K562 (cell line): ENCODE data around the gene HTR2B. TPM values are rescaled to one million over a fixed set of nuclear protein-coding genes. Genes with fewer than 3 reads are reported as not detected.
A peak's percentile ranks its signal among the peaks of the same experiment; 100 is the strongest.

Source experiments
- ATAC-seq: fragments of 200-7000 bp; cut with Tn5 transposase; 3 replicates; pipeline ENCODE4 v1.9.1; 2020; ENCODE audit warnings: moderate library complexity
- BruUV-seq: library from RNA; stranded (reverse); fragments of 400-500 nt; replicated peaks from 2 replicates; lab custom pipeline; 2021; lab: Mats Ljungman, UMichigan
- CTCF ChIA-PET: fragments of 300-600 bp; formaldehyde crosslinking; extraction: SDS; loops from one replicate; lab custom pipeline; 2021; ENCODE audit warnings: low intra/inter-chr PET ratio; lab: Yijun Ruan, JAX
- POLR2A ChIA-PET: fragments of 300-600, 350-650 bp; sonication (Branson Sonifier 250); formaldehyde crosslinking; extraction: SDS; loops from one replicate; lab custom pipeline; 2021; ENCODE audit warnings: antibody characterized with exemption, inconsistent platforms; lab: Yijun Ruan, JAX
- DNase-seq, 4 experiments: peaks; one replicate each; pipeline versions ENCODE4 v3.0.0 to v3.0.0-alpha.2; 2011 to 2018; ENCODE audit warnings: low spot score in 3 of 4, mixed read lengths in 3 of 4; ENCODE audit errors: extremely low read depth in 1 of 4
- FAIRE-seq: peaks from 2 replicates; lab custom pipeline; 2011; peaks lifted over from hg19 to GRCh38; lab: Jason Lieb, UNC
- H2AFZ ChIP-seq: 2 replicates; pipeline ENCODE4 v1.6.0; 2011; ENCODE audit warnings: low read depth, low read length, control low read depth, inconsistent platforms
- H3K27ac ChIP-seq: fragments of 200-600 bp; 3 replicates; pipeline ENCODE4 v1.8.0; 2011; ENCODE audit warnings: low read depth, mild to moderate bottlenecking, control low read depth, inconsistent platforms, low read length, moderate library complexity, mixed read lengths; ENCODE audit errors: extremely low read depth
- H3K27me3 ChIP-seq, 2 experiments: fragments of 300-600 bp in 1 of 2; 2 replicates in 1 of 2; 3 replicates in 1 of 2; pipeline versions ENCODE4 v1.6.0 to v1.8.0; 2011; ENCODE audit warnings: inconsistent platforms in 2 of 2, low read length in 2 of 2, mild to moderate bottlenecking in 1 of 2, mixed read lengths in 1 of 2, moderate library complexity in 1 of 2; ENCODE audit not compliant: control insufficient read depth in 2 of 2, insufficient read depth in 2 of 2
- H3K36me3 ChIP-seq: fragments of 300-600 bp; 3 replicates; pipeline ENCODE4 v1.8.0; 2011; ENCODE audit warnings: mild to moderate bottlenecking, low read length, inconsistent platforms; ENCODE audit not compliant: control insufficient read depth, insufficient read depth
- H3K4me1 ChIP-seq, 2 experiments: fragments of 200-600 bp in 1 of 2; replicated peaks in 1 of 2; 2 replicates in 1 of 2; 3 replicates in 1 of 2; pipeline versions ENCODE4 v1.5.1 to v1.8.0; 2011; ENCODE audit warnings: inconsistent platforms in 2 of 2, low read length in 2 of 2, mild to moderate bottlenecking in 1 of 2, mixed read lengths in 1 of 2, moderate library complexity in 1 of 2; ENCODE audit not compliant: control insufficient read depth in 2 of 2, insufficient read depth in 2 of 2
- H3K4me2 ChIP-seq: 2 replicates; pipeline ENCODE4 v1.6.1; 2011; ENCODE audit warnings: low read length, control low read depth, inconsistent platforms, mixed read lengths; ENCODE audit not compliant: insufficient read depth
- H3K4me3 ChIP-seq: fragments of 200-600 bp; sonication (generic), shearing (Covaris generic); 2 replicates; pipeline ENCODE4 v1.5.1; 2016; ENCODE audit warnings: control low read depth, inconsistent platforms
- H3K79me2 ChIP-seq: fragments of 200-600 bp; 3 replicates; pipeline ENCODE4 v1.8.0; 2011; ENCODE audit warnings: low read length, inconsistent platforms; ENCODE audit not compliant: control insufficient read depth, insufficient read depth
- H3K9ac ChIP-seq, 2 experiments: 2 replicates each; pipeline versions ENCODE4 v1.6.0 to v1.6.1; 2011; ENCODE audit warnings: low read depth in 2 of 2, low read length in 2 of 2, control low read depth in 1 of 2, inconsistent platforms in 1 of 2, mild to moderate bottlenecking in 1 of 2, mixed read lengths in 1 of 2; ENCODE audit not compliant: insufficient read depth in 1 of 2
- H3K9me1 ChIP-seq: one replicate; pipeline ENCODE4 v1.6.0; 2011; ENCODE audit warnings: inconsistent platforms, mild to moderate bottlenecking, low read length, moderate library complexity; ENCODE audit not compliant: control insufficient read depth, insufficient read depth
- H3K9me3 ChIP-seq: replicated peaks from 2 replicates; pipeline ENCODE4 v1.5.1; 2011; ENCODE audit warnings: low read depth, low read length, inconsistent platforms; ENCODE audit not compliant: control insufficient read depth, insufficient read depth
- H4K20me1 ChIP-seq: replicated peaks from 2 replicates; pipeline ENCODE4 v1.6.1; 2011; ENCODE audit warnings: low read length, inconsistent platforms, mixed read lengths; ENCODE audit not compliant: control insufficient read depth, insufficient read depth
- FOXA3 ChIP-seq, 2 experiments: fragments of 450-650 bp in 1 of 2; sonication (generic) in 1 of 2; formaldehyde crosslinking; IDR thresholded peaks in 1 of 2; conservative IDR thresholded peaks in 1 of 2; 2 replicates each; pipeline versions ENCODE4 v1.4.0 to v1.8.0; 2020 to 2022; ENCODE audit warnings: mild to moderate bottlenecking in 2 of 2, missing genetic modification reagents in 1 of 2
- TARDBP ChIP-seq: fragments of 450-650 bp; IDR thresholded peaks from 2 replicates; pipeline ENCODE4 v1.6.1; 2016
- WGBS: fragments of 100-300 bp; shearing (Covaris generic); methylation state at CpG from one replicate; pipeline ENCODE4 v1.1.6; 2016; ENCODE audit warnings: low coverage, mixed read lengths; ENCODE audit not compliant: insufficient coverage; ENCODE audit errors: missing lambda C conversion rate; 5-methylcytosine and 5-hydroxymethylcytosine counted together
- in situ Hi-C: fragments of 300-500 bp; cut with MboI; formaldehyde crosslinking; loops from 4 replicates; pipeline ENCODE4 v1.15.0; 2018; ENCODE audit warnings: inconsistent platforms, mixed read lengths
- intact Hi-C: fragments of 100-400 bp; cut with micrococcal nuclease; formaldehyde crosslinking; loops from 2 replicates; pipeline ENCODE4 v1.14.2; 2022
- polyA plus RNA-seq, 8 experiments: library from polyadenylated mRNA; depleted of rRNA in 4 of 8; stranded (reverse) in 5 of 8; unstranded in 3 of 8; fragments of >200 nt; fragmentation: Nextera tagmentation in 2 of 8; fragmentation: Illumina TruSeq in 1 of 8; extraction: Ambion mirVana in 2 of 8; extraction: Trizol in 1 of 8; gene quantifications; 2 replicates each; pipeline versions ENCODE4 v1.2.1 to v1.2.3, GENCODE V29; 2011 to 2014; ENCODE audit warnings: inconsistent platforms in 1 of 8, missing spikeins in 1 of 8
- small RNA-seq: library from RNA; depleted of rRNA; stranded (forward); fragments of <200 nt; gene quantifications from one replicate; pipeline ENCODE3, GENCODE V24; 2014
- total RNA-seq, 7 experiments: library from RNA; depleted of rRNA in 6 of 7; stranded (reverse); fragments of >200 nt in 6 of 7; fragmentation: Illumina TruSeq in 2 of 7; extraction: Trizol in 2 of 7; gene quantifications; 2 replicates each; pipeline versions ENCODE4 v1.2.1 to v1.2.3, GENCODE V29; 2011 to 2021; ENCODE audit warnings: low replicate concordance in 1 of 7
- TF ChIP-seq, protein P1 (sequence below): sonication (generic); formaldehyde crosslinking; IDR thresholded peaks from 2 replicates; pipeline ENCODE4 v1.8.0; 2022; ENCODE audit warnings: mild to moderate bottlenecking, missing genetic modification reagents

The HTR2B gene
- total and polyA plus RNA-seq, 9 of the 15 experiments (the other 6 are each of a cell fraction or from before 2014, with no cell fraction given) = not detected

GRCh38 chr2:231058761-231059550 is 65.9 kb downstream of the HTR2B start:
- no peak overlapping the region for H3K27ac ChIP-seq
- peak overlapping the region; percentile 39 for H3K4me2 ChIP-seq
- intact Hi-C loops (loop anchor here (10.0 kb wide), 1 partner anchor 154 kb away; no protein-coding TSS in a partner anchor), in situ Hi-C loops (no loop called here)
- H3K4me3 ChIP-seq = peak overlapping the region; percentile 90; the same call in 1 of the 2 replicates
- no peak for DNase-seq
- H3K9ac ChIP-seq = peak overlapping the region in 1 of 2 experiments; percentile 96; a peak in 1 of 4 replicates
- no peak for ATAC-seq
- no peaks in the 10 kb centered on the region for H3K27me3 ChIP-seq
- H3K4me1 ChIP-seq = peaks cover 0 to 9% of the 10 kb centered on the region in 2 experiments; a peak in 2 of 5 replicates
- 55% methylated on average over 3 of the region's 4 CpGs for WGBS
- peaks cover 59% of the 10 kb centered on the region for H3K79me2 ChIP-seq
- FAIRE-seq = no peak
- ChIA-PET CTCF (no interaction called here), POLR2A (no interaction called here)
- no peaks in the 10 kb centered on the region for H3K9me1 ChIP-seq
- H3K36me3 ChIP-seq = peaks cover 49% of the 10 kb centered on the region
- H4K20me1 ChIP-seq = 0 out of 2 replicates have a peak, but pooled peaks cover 11% of the 10 kb centered on the region
- no peaks in the 10 kb centered on the region for H3K9me3 ChIP-seq
- BruUV-seq = no TSS peak
- H2AFZ ChIP-seq = no peak overlapping the region
- TF ChIP-seq, protein P1, sequence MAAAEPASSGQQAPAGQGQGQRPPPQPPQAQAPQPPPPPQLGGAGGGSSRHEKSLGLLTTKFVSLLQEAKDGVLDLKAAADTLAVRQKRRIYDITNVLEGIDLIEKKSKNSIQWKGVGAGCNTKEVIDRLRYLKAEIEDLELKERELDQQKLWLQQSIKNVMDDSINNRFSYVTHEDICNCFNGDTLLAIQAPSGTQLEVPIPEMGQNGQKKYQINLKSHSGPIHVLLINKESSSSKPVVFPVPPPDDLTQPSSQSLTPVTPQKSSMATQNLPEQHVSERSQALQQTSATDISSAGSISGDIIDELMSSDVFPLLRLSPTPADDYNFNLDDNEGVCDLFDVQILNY (CRISPR knock-in tag) = no peak
- TF ChIP-seq TARDBP = no peak
- TF ChIP-seq FOXA3 (CRISPR knock-in tag; conservative IDR thresholded peaks at IDR 0.05 in 1 of 2, IDR thresholded peaks at IDR 0.05 in 1 of 2) = peak in 1 of 2 experiments; percentile 57; a peak in 1 of 4 replicates

Small RNA genes lying within 50 kb of the gene (small RNA-seq; reads per million reads assigned to genes)
- not detected for gene RNU1-93P

Other genes starting within 250 kb of the HTR2B start
- gene GPR55, start 199.8 kb downstream of the HTR2B start, total RNA-seq (2014; rRNA removed) = 0.08 and 0.18 TPM in 2 replicates
- 0.11 and 0.16 TPM in 2 replicates for gene GPR55, start 199.8 kb downstream of the HTR2B start, total RNA-seq (2014; rRNA removed; fragmentation: Illumina TruSeq; extraction: Trizol)
- gene GPR55, start 199.8 kb downstream of the HTR2B start, total RNA-seq (2015; rRNA removed; fragmentation: Illumina TruSeq; extraction: Trizol) = 0.34 and 0.36 TPM in 2 replicates
- gene GPR55, start 199.8 kb downstream of the HTR2B start, total RNA-seq (2021) = 0.07 and 0.18 TPM in 2 replicates
- 0.32 and 0.49 TPM in 2 replicates for gene GPR55, start 199.8 kb downstream of the HTR2B start, polyA plus RNA-seq (2011; rRNA removed)
- 0.16 and 0.19 TPM in 2 replicates for gene GPR55, start 199.8 kb downstream of the HTR2B start, polyA plus RNA-seq (2014; fragmentation: Illumina TruSeq; extraction: Trizol)
- under 1 TPM; 0.27 to 0.34 TPM for gene GPR55, start 199.8 kb downstream of the HTR2B start, polyA plus RNA-seq (2014; fragmentation: Nextera tagmentation; extraction: Ambion mirVana)
- gene GPR55, start 199.8 kb downstream of the HTR2B start, polyA plus RNA-seq (2014; rRNA removed) = 0.36 and 0.73 TPM in 2 replicates
- gene SPATA3, start 128.9 kb downstream of the HTR2B start, total RNA-seq (2014; rRNA removed) = not detected in 2 replicates
- gene SPATA3, start 128.9 kb downstream of the HTR2B start, total RNA-seq (2014; rRNA removed; fragmentation: Illumina TruSeq; extraction: Trizol) = not detected in 2 replicates
- not detected in 2 replicates for gene SPATA3, start 128.9 kb downstream of the HTR2B start, total RNA-seq (2015; rRNA removed; fragmentation: Illumina TruSeq; extraction: Trizol)
- not detected in 2 replicates for gene SPATA3, start 128.9 kb downstream of the HTR2B start, total RNA-seq (2021)
- not detected in 2 replicates for gene SPATA3, start 128.9 kb downstream of the HTR2B start, polyA plus RNA-seq (2011; rRNA removed)
- gene SPATA3, start 128.9 kb downstream of the HTR2B start, polyA plus RNA-seq (2014; fragmentation: Illumina TruSeq; extraction: Trizol) = not detected in 2 replicates
- gene SPATA3, start 128.9 kb downstream of the HTR2B start, polyA plus RNA-seq (2014; fragmentation: Nextera tagmentation; extraction: Ambion mirVana) = not detected
- gene SPATA3, start 128.9 kb downstream of the HTR2B start, polyA plus RNA-seq (2014; rRNA removed) = not detected in 2 replicates
- gene C2orf72, start 87.5 kb downstream of the HTR2B start, total RNA-seq (2014; rRNA removed) = not detected in 2 replicates
- gene C2orf72, start 87.5 kb downstream of the HTR2B start, total RNA-seq (2014; rRNA removed; fragmentation: Illumina TruSeq; extraction: Trizol) = not detected in 2 replicates
- 0.18 and 0.23 TPM in 2 replicates for gene C2orf72, start 87.5 kb downstream of the HTR2B start, total RNA-seq (2015; rRNA removed; fragmentation: Illumina TruSeq; extraction: Trizol)
- 0.11 and 0.22 TPM in 2 replicates for gene C2orf72, start 87.5 kb downstream of the HTR2B start, total RNA-seq (2021)
- 0.08 and 0.24 TPM in 2 replicates for gene C2orf72, start 87.5 kb downstream of the HTR2B start, polyA plus RNA-seq (2011; rRNA removed)
- gene C2orf72, start 87.5 kb downstream of the HTR2B start, polyA plus RNA-seq (2014; fragmentation: Illumina TruSeq; extraction: Trizol) = not detected in 2 replicates
- not detected for gene C2orf72, start 87.5 kb downstream of the HTR2B start, polyA plus RNA-seq (2014; fragmentation: Nextera tagmentation; extraction: Ambion mirVana)
- gene C2orf72, start 87.5 kb downstream of the HTR2B start, polyA plus RNA-seq (2014; rRNA removed) = not detected in 2 replicates
- 100 TPM in 2 replicates for gene PSMD1, start 68.2 kb downstream of the HTR2B start, total RNA-seq (2014; rRNA removed)
- gene PSMD1, start 68.2 kb downstream of the HTR2B start, total RNA-seq (2014; rRNA removed; fragmentation: Illumina TruSeq; extraction: Trizol) = 158 and 179 TPM in 2 replicates
- gene PSMD1, start 68.2 kb downstream of the HTR2B start, total RNA-seq (2015; rRNA removed; fragmentation: Illumina TruSeq; extraction: Trizol) = 140 and 150 TPM in 2 replicates
- gene PSMD1, start 68.2 kb downstream of the HTR2B start, total RNA-seq (2021) = 127 and 130 TPM in 2 replicates
- 206 and 257 TPM in 2 replicates for gene PSMD1, start 68.2 kb downstream of the HTR2B start, polyA plus RNA-seq (2011; rRNA removed)
- 177 and 236 TPM in 2 replicates for gene PSMD1, start 68.2 kb downstream of the HTR2B start, polyA plus RNA-seq (2014; fragmentation: Illumina TruSeq; extraction: Trizol)
- 100 to 1,000 TPM; 117 to 147 TPM for gene PSMD1, start 68.2 kb downstream of the HTR2B start, polyA plus RNA-seq (2014; fragmentation: Nextera tagmentation; extraction: Ambion mirVana)
- 103 and 105 TPM in 2 replicates for gene PSMD1, start 68.2 kb downstream of the HTR2B start, polyA plus RNA-seq (2014; rRNA removed)
- 0.41 and 1.4 TPM in 2 replicates for gene ARMC9, start 73.6 kb upstream of the HTR2B start, total RNA-seq (2014; rRNA removed)
- 0.36 and 1.1 TPM in 2 replicates for gene ARMC9, start 73.6 kb upstream of the HTR2B start, total RNA-seq (2014; rRNA removed; fragmentation: Illumina TruSeq; extraction: Trizol)
- 0.72 and 0.94 TPM in 2 replicates for gene ARMC9, start 73.6 kb upstream of the HTR2B start, total RNA-seq (2015; rRNA removed; fragmentation: Illumina TruSeq; extraction: Trizol)
- gene ARMC9, start 73.6 kb upstream of the HTR2B start, total RNA-seq (2021) = 1.0 and 1.1 TPM in 2 replicates
- 2.0 and 2.3 TPM in 2 replicates for gene ARMC9, start 73.6 kb upstream of the HTR2B start, polyA plus RNA-seq (2011; rRNA removed)
- 1.2 and 1.3 TPM in 2 replicates for gene ARMC9, start 73.6 kb upstream of the HTR2B start, polyA plus RNA-seq (2014; fragmentation: Illumina TruSeq; extraction: Trizol)
- gene ARMC9, start 73.6 kb upstream of the HTR2B start, polyA plus RNA-seq (2014; fragmentation: Nextera tagmentation; extraction: Ambion mirVana) = 1 to 10 TPM in 1 of 2 experiments, under 1 TPM in 1; 0.71 to 1.5 TPM
- gene ARMC9, start 73.6 kb upstream of the HTR2B start, polyA plus RNA-seq (2014; rRNA removed) = 1.2 and 1.5 TPM in 2 replicates